Loucy (cell line): Measurements from ENCODE around the gene RPS6KA3.

Source experiments
- EZH2phosphoT487 ChIP-seq: fragments of 200-600 bp; IDR thresholded peaks from 2 replicates; pipeline ENCODE4 v1.6.1; 2018; ENCODE audit warnings: antibody characterized with exemption, mild to moderate bottlenecking, moderate library complexity, borderline replicate concordance
- TF ChIP-seq, protein P1 (sequence below): fragments of 200-600 bp; sonication (generic); conservative IDR thresholded peaks from 2 replicates; pipeline ENCODE4 v1.5.1; 2014; ENCODE audit warnings: mild to moderate bottlenecking, antibody characterized with exemption, low read length

DNA sequence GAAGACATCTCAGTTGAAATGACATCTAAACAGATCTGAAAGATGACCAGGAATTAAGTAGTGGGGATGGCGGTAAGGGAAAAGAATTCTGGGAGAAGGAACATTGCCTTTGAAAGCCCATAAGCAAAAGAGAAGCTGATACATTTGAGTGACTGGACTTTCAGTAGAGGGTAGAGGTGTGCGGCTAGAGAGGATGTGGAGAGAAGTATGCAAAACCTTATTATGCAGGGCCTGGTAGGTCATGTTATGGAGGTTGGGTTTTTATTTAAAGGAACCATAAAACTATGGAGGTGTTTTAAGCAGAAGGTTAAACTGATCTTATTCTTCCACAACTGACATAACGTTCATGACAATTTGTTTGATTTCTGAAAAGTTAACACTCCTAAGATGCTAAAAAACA lies 36.3 kb downstream of the RPS6KA3 start:
- TF ChIP-seq, protein P1, sequence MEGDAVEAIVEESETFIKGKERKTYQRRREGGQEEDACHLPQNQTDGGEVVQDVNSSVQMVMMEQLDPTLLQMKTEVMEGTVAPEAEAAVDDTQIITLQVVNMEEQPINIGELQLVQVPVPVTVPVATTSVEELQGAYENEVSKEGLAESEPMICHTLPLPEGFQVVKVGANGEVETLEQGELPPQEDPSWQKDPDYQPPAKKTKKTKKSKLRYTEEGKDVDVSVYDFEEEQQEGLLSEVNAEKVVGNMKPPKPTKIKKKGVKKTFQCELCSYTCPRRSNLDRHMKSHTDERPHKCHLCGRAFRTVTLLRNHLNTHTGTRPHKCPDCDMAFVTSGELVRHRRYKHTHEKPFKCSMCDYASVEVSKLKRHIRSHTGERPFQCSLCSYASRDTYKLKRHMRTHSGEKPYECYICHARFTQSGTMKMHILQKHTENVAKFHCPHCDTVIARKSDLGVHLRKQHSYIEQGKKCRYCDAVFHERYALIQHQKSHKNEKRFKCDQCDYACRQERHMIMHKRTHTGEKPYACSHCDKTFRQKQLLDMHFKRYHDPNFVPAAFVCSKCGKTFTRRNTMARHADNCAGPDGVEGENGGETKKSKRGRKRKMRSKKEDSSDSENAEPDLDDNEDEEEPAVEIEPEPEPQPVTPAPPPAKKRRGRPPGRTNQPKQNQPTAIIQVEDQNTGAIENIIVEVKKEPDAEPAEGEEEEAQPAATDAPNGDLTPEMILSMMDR: no peak
- no peak for TF ChIP-seq EZH2phosphoT487
